Lower leg skin (tissue), 3 donors: ENCODE results near the gene AKT2.

Experiments used
- POLR2A ChIP-seq, 2 donors: fragments of 450-650 bp; IDR thresholded peaks; one replicate each; pipeline ENCODE4 v1.6.1; 2016 to 2017; ENCODE audit warnings: antibody characterized with exemption in 2 of 2, mild to moderate bottlenecking in 1 of 2, moderate library complexity in 1 of 2
- TF ChIP-seq, protein P1 (sequence below), 3 donors: fragments of 450-650 bp; IDR thresholded peaks; one replicate each; pipeline ENCODE4 v1.5.1; 2016; ENCODE audit warnings: antibody characterized with exemption in 3 of 3, mild to moderate bottlenecking in 3 of 3, moderate library complexity in 2 of 3

DNA sequence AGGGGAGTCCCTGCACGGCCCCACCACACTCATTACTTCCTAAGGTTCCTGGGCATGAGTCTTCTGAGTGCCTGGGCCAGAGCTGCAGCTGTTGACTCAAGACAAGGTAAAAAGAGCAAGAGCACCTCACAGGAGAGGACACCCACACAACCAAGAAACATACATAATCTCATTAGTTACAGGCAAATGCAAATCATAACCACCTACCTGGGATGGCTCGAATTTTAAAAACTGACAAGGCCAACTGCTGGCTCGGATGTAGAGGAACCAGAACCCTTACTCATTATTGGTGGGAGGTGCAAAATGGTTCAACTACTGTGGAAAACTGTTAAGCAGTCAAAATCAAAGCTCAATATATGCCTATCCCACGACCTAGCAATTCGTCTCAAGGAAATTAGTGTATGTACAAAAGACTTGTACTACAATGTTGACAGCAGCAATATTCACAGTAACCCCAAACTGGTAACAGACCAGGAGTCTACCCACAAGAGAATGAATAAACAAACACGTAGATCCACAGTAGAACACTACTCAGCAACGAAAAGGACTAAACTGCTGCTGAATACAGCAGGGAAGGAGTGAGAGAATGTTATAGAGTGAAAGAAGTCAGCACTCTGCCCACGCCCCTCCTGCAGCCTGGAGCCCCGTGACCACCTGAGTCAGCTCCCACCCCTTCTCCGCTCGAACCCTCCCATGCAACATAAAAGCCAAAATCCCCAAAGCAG lies 15.8 kb downstream of the AKT2 start:
- TF ChIP-seq, protein P1, sequence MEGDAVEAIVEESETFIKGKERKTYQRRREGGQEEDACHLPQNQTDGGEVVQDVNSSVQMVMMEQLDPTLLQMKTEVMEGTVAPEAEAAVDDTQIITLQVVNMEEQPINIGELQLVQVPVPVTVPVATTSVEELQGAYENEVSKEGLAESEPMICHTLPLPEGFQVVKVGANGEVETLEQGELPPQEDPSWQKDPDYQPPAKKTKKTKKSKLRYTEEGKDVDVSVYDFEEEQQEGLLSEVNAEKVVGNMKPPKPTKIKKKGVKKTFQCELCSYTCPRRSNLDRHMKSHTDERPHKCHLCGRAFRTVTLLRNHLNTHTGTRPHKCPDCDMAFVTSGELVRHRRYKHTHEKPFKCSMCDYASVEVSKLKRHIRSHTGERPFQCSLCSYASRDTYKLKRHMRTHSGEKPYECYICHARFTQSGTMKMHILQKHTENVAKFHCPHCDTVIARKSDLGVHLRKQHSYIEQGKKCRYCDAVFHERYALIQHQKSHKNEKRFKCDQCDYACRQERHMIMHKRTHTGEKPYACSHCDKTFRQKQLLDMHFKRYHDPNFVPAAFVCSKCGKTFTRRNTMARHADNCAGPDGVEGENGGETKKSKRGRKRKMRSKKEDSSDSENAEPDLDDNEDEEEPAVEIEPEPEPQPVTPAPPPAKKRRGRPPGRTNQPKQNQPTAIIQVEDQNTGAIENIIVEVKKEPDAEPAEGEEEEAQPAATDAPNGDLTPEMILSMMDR (IDR thresholded peaks at IDR 0.05): no peak
- no peak for TF ChIP-seq POLR2A (IDR thresholded peaks at IDR 0.05)
